Sigmoid colon (tissue), 7 donors: ENCODE measurements around the gene TBX1. TPM values are rescaled to one million over a fixed set of nuclear protein-coding genes. Genes with fewer than 3 reads are reported as not detected.

ENCODE experiments used
- DNase-seq: peaks from one replicate; pipeline ENCODE4 v3.0.0-alpha.2; 2019
- H3K27ac ChIP-seq, 4 donors: fragments of 200-600 bp; sonication (generic); one replicate each; pipeline ENCODE4 v1.5.1; 2016 to 2019; ENCODE audit warnings: mild to moderate bottlenecking in 1 of 4
- H3K27me3 ChIP-seq, 3 donors: fragments of 200-600 bp; sonication (generic); one replicate each; pipeline ENCODE4 v1.5.1; 2019; ENCODE audit warnings: mild to moderate bottlenecking in 1 of 3
- H3K36me3 ChIP-seq, 4 donors: fragments of 200-600 bp; sonication (generic); one replicate each; pipeline ENCODE4 v1.5.1; 2016 to 2019
- H3K4me1 ChIP-seq, 4 donors: fragments of 200-600 bp; sonication (generic); one replicate each; pipeline ENCODE4 v1.5.1; 2017 to 2019
- H3K4me3 ChIP-seq, 4 donors: fragments of 200-600 bp; sonication (generic); one replicate each; pipeline ENCODE4 v1.5.1; 2017 to 2019; ENCODE audit warnings: mild to moderate bottlenecking in 2 of 4, moderate library complexity in 1 of 4
- H3K9me3 ChIP-seq, 4 donors: fragments of 200-600 bp in 3 of 4; sonication (generic) in 3 of 4; one replicate each; pipeline versions ENCODE4 v1.5.1 to v1.6.1; 2013 to 2019
- EP300 ChIP-seq, 4 donors: sonication (generic); formaldehyde crosslinking; IDR thresholded peaks; one replicate each; pipeline ENCODE4 v1.6.1; 2017; ENCODE audit warnings: antibody characterized with exemption in 4 of 4
- POLR2A ChIP-seq, 2 donors: fragments of 450-650 bp; IDR thresholded peaks; one replicate each; pipeline ENCODE4 v1.6.1; 2016; ENCODE audit warnings: antibody characterized with exemption in 2 of 2, mild to moderate bottlenecking in 2 of 2, moderate library complexity in 2 of 2
- POLR2AphosphoS5 ChIP-seq, 4 donors: sonication (generic); formaldehyde crosslinking; IDR thresholded peaks; one replicate each; pipeline ENCODE4 v1.6.1; 2017; ENCODE audit warnings: antibody characterized with exemption in 4 of 4
- WGBS, 2 donors: extraction: QIAGEN DNeasy Blood & Tissue Kit; methylation state at CpG; one replicate each; pipeline ENCODE4 v1.1.7; 2013; 5-methylcytosine and 5-hydroxymethylcytosine counted together
- intact Hi-C: fragments of 100-400 bp; cut with DNase I; formaldehyde crosslinking; loops from one replicate; pipeline ENCODE4 v1.15.1; 2023
- polyA plus RNA-seq, 3 donors: library from polyadenylated mRNA; stranded (reverse); fragments of 200-250 nt; gene quantifications; one replicate each; pipeline ENCODE4 v1.2.3, GENCODE V29; 2013
- total RNA-seq, 4 donors: library from RNA; depleted of rRNA; stranded (reverse); fragments of >200 nt; gene quantifications; one replicate each; pipeline ENCODE4 v1.1.0, GENCODE V29; 2016
- TF ChIP-seq, protein P1 (sequence below), 4 experiments: fragments of 450-650 bp in 3 of 4; fragments of 200-600 bp in 1 of 4; IDR thresholded peaks; one replicate each; pipeline ENCODE4 v1.5.1; 2016 to 2019; ENCODE audit warnings: antibody characterized with exemption in 4 of 4, mild to moderate bottlenecking in 3 of 4, moderate library complexity in 2 of 4
- donor health status: healthy with polysubstance abuse.
- donor health status: Bipolar disorder and iron deficiency.
- donor health status: healthy.

The TBX1 gene
- total and polyA plus RNA-seq, 7 donors = 1.7 to 4.3 (median 2.8) TPM; not detected in 1

DNA sequence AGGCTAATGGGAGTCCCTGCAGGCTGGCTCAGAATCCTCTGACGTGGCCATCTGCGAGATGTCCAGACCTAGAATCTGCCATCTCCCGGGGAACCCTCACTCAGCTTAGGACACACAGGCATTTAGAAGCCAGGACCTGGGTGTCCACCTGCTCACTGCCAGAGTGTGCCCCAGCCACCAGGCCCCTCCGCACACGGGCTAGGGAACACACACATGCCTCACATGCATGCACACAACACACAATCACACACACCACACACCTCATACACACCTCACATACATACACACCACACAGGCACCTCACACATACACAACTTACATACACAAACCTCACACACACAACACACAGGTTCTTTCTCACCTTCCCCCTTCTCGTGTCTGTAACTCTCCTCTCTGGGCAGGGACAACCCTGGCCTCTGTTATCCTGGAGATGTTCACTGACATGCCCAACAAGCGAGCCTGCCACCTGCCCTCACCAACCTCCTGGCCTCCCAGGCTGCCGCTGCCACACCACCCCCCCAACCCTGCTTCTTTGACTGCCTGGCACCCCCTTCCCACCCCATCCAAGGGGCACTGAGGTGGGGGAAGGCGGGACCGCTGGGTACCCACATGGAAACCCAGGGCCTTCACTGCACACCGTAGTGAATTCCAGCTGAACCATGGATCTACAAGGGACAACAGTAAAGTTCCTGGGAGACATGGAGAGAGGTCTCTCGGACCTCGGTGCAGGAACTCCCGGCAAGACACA is 56.0 kb downstream of the TBX1 start:
- WGBS, 2 donors = 94 to 96% methylated on average over 14 of the region's 14 CpGs

More for the DNA sequence above, 56.0 kb downstream of the TBX1 start:
- peaks cover 0 to 4% (median 2%) of the 10 kb centered on the region in 4 donors for H3K36me3 ChIP-seq
- no peaks in the 10 kb centered on the region for H3K9me3 ChIP-seq
- no peaks in the 10 kb centered on the region for H3K27me3 ChIP-seq
- intact Hi-C loops = no loop called here
- no peaks in the 10 kb centered on the region for H3K4me1 ChIP-seq
- no peak overlapping the region for H3K4me3 ChIP-seq
- TF ChIP-seq POLR2AphosphoS5 (IDR thresholded peaks at IDR 0.05) = no peak
- TF ChIP-seq, protein P1, sequence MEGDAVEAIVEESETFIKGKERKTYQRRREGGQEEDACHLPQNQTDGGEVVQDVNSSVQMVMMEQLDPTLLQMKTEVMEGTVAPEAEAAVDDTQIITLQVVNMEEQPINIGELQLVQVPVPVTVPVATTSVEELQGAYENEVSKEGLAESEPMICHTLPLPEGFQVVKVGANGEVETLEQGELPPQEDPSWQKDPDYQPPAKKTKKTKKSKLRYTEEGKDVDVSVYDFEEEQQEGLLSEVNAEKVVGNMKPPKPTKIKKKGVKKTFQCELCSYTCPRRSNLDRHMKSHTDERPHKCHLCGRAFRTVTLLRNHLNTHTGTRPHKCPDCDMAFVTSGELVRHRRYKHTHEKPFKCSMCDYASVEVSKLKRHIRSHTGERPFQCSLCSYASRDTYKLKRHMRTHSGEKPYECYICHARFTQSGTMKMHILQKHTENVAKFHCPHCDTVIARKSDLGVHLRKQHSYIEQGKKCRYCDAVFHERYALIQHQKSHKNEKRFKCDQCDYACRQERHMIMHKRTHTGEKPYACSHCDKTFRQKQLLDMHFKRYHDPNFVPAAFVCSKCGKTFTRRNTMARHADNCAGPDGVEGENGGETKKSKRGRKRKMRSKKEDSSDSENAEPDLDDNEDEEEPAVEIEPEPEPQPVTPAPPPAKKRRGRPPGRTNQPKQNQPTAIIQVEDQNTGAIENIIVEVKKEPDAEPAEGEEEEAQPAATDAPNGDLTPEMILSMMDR (IDR thresholded peaks at IDR 0.05) = no peak
- TF ChIP-seq EP300 (IDR thresholded peaks at IDR 0.05) = no peak
- no peak for TF ChIP-seq POLR2A (IDR thresholded peaks at IDR 0.05)
- no peak overlapping the region for H3K27ac ChIP-seq
- DNase-seq = no peak

Other genes with a start within 250 kb of the TBX1 start
- 100 to 1,000 TPM in 1 of 4 donors, 10 to 100 TPM in 3; 38.3 to 129 (median 73.2) TPM for gene CLDN5, start 236.4 kb upstream of the TBX1 start, total RNA-seq
- gene CLDN5, start 236.4 kb upstream of the TBX1 start, polyA plus RNA-seq = 10 to 100 TPM in 2 of 3 donors, 1 to 10 TPM in 1; 3.5 to 63.3 (median 21.6) TPM
- 10 to 100 TPM in 3 of 4 donors, 1 to 10 TPM in 1; 5.7 to 26.0 (median 12.8) TPM for gene SEPTIN5, start 46.3 kb upstream of the TBX1 start, total RNA-seq
- gene SEPTIN5, start 46.3 kb upstream of the TBX1 start, polyA plus RNA-seq = 1 to 10 TPM; 1.2 to 6.2 (median 3.0) TPM
- gene GP1BB, start 37.2 kb upstream of the TBX1 start, total RNA-seq = 1 to 10 TPM; 1.6 to 2.9 (median 2.4) TPM
- gene GP1BB, start 37.2 kb upstream of the TBX1 start, polyA plus RNA-seq = 1 to 10 TPM in 1 of 3 donors, not detected in 2; 1.1 TPM
- gene GNB1L, start 94.1 kb downstream of the TBX1 start, total RNA-seq = 10 to 100 TPM in 1 of 4 donors, 1 to 10 TPM in 3; 3.6 to 15.0 (median 5.3) TPM
- gene GNB1L, start 94.1 kb downstream of the TBX1 start, polyA plus RNA-seq = 1 to 10 TPM; 2.5 to 7.0 (median 3.0) TPM
- 10 to 100 TPM in 1 of 4 donors, 1 to 10 TPM in 3; 6.6 to 15.0 (median 8.7) TPM for gene RTL10, start 94.1 kb downstream of the TBX1 start, total RNA-seq
- gene RTL10, start 94.1 kb downstream of the TBX1 start, polyA plus RNA-seq = 1 to 10 TPM; 1.8 to 7.8 (median 2.8) TPM
- 100 to 1,000 TPM; 106 to 162 (median 112) TPM for gene COMT, start 181.0 kb downstream of the TBX1 start, total RNA-seq
- 10 to 100 TPM; 62.5 to 97.6 (median 68.4) TPM for gene COMT, start 181.0 kb downstream of the TBX1 start, polyA plus RNA-seq
- gene TXNRD2, start 181.0 kb downstream of the TBX1 start, total RNA-seq = 10 to 100 TPM; 16.3 to 29.6 (median 21.1) TPM
- gene TXNRD2, start 181.0 kb downstream of the TBX1 start, polyA plus RNA-seq = 10 to 100 TPM; 13.2 to 18.3 (median 16.6) TPM